ENCODE data around the gene HOXC13.

The HOXC13 gene

DNA sequence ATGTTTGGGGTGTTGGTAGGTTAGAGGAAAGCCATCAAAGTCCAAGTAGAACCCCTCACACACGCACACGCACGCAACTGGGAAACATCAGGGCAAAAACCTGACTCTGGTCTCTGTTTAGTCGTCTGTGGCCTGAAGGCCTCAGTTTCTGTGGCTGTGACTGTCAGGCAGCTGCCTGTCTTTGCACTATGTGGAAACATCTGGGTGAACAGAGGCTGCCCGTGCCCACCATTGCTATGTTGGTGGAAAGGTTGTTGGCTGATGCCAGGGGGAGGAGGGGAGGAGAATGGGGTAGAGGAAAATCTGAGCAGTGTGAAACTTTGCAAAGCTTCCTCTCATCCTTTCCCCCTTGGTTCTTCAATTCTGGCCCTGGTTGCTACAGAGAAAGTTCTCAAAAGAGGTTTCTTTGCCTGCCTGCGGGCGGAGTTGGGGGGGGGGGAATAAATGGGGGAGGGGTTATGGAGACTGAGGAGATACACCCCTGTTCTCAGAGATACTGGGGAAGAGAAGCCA, 53.8 kb downstream of the HOXC13 start:
- no peak for DNase-seq (ENCODE audit: low spot score)
- no peak for TF ChIP-seq CTCF (IDR thresholded peaks at IDR 0.05; ENCODE audit: extremely low read depth, missing control alignments)

DNA sequence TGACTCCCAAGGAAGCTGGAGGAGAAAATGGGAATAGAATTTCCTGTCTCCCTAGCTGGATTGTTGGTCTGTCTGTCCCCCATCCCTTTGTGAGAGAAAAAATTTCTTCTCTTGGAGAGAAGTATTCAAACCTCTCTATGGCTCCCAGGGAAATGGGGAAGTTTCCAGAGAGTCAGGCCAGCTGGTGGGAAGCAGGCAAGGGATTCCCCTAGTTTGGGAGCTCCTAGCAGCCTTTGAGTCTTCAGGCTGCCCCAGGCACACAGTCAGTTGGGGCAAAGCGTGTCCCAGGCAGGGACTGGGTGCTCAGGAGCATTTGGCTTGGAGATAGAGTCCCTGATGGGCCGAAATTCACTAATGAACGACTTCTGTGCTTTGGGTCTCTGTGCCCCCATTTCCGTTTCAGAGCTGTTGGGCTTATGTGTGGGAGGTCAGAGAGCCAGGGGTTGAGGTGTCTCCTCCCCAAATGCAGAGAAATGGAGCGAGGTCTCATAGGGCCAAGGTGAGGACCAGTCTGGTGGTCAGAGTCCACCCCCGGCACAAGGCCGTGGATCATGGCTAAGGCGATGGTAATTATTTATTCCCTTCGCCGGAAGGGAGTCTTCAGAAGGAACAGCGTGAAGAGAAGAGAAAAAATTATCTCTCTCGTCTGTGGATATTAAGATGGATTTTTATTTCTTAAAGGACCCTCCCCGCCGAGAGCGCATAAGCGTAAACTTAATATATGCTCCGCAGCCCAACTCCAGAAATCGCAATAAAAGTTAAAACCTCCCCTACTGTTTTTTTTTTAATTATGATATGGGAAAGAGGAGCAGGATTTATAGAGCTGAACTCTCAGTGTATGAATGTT, 54.8 kb downstream of the HOXC13 start:
- no peak for DNase-seq (ENCODE audit: low spot score)
- TF ChIP-seq CTCF (IDR thresholded peaks at IDR 0.05; ENCODE audit: extremely low read depth, missing control alignments) = no peak

DNA sequence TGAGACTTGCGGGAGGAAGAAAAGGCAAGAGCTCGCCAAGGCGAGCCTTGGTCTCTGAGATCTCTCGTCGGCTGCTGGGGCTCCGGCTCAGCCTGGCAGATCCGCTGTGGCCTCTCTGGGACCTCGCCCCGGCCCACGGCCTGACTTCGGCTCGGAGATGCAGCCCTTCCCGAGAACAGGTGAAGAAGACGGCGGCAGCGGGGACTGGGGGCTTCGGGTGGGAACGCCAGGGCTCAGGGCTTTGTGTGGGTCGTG, 55.3 kb downstream of the HOXC13 start:
- no peak for TF ChIP-seq CTCF (IDR thresholded peaks at IDR 0.05; ENCODE audit: extremely low read depth, missing control alignments)
- DNase-seq (ENCODE audit: low spot score) = no peak

DNA sequence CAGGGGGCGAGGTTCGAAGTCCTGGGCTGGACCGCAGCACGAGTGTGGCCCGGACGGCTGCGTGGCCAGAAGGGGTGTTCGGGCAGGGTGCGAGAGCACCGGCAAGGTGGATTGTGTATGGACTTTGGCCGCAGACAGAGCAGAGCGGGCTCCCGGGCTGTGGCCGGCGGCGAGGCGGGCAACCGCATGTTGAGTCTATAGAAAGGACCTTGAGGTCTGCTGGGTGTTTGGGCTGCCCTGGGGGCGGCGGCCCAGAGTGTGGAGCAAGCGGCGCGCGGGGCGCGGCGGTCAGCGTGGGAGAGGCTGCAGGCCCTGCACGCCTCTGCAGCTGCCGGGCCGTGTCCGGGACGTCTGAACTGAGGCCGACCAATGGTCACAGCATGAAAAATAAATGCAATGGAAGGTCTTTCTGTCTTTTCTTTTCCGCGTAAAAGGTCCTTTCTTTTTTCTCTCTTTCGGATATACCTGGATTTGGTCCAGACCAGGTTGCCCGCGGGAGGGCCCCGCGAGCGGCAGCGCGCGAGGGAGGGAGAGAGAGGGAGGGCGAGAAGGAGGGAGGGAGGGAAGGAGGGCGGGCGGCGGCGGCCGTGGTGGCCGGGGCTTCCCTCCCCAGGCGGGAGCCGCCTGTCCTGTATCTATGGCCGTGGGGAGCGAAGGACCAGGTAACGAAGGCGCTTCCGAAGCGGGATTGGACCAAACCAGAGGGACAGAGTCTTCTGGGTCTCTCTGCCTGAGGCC, 55.8 kb downstream of the HOXC13 start:
- no peak for DNase-seq (ENCODE audit: low spot score)
- TF ChIP-seq CTCF (IDR thresholded peaks at IDR 0.05; ENCODE audit: extremely low read depth, missing control alignments) = no peak

DNA sequence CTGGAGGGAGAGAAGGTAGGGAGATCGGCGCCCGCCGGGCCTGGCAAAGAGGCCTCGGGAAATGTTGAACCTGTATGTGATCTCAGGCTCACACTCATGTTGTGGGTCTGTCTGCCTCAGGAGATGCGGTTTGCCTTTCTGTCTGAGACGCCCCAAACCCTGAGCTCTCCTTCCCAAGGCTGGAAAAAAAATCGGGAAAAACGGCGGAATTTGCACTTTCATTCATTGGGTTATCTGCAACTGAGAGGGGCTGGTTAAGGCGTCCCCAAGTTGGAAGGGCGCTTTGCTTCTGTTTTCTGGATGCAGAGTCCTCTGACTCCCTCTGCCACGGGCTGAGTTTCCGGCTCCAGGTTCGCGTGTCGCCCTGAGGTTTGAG, 56.4 kb downstream of the HOXC13 start:
- no peak for TF ChIP-seq CTCF (IDR thresholded peaks at IDR 0.05; ENCODE audit: extremely low read depth, missing control alignments)
- no peak for DNase-seq (ENCODE audit: low spot score)

DNA sequence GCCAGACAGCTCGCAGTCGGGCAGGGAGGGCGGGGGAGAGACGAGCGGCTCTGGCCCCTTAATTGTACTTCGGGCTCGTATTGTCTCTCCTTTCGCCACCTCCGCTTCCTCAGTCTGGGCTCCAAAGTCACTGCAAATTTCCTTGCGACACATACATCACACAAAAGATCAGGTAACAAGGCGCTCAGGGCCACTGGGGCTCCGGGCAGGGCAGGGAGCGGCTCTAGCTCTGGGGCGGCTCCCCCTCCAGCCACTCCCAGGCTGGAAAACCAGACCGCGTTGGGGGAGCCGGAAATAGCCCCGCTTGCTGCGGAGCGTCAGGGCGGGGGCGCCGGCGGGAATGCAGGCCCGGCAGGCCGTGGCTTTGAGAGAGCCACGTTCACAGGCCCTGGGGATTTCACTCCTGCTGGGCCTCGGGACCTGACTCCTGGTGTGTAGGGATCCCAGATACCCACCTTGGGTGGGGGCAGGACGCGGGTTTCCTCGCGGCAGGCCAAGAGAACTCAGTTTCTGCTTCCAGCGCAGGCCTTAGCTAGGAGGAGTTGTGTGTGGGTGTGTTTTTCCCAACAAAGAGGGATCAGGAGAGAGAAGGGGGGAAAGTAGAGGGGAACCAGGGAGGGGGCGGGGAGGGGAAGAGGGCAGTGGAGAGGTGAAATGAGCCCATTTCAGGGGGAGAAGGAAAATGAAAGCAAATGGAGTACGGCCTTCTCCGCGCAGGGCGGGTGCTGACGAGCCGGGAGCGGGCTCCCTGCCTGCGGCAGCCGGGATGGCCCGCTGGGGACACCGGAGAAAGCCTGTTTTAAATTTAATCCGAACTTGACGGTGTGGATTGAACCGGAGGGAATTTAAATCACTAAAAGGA, 57.0 kb downstream of the HOXC13 start:
- DNase-seq (ENCODE audit: low spot score) = no peak
- no peak for TF ChIP-seq CTCF (IDR thresholded peaks at IDR 0.05; ENCODE audit: extremely low read depth, missing control alignments)
